Spleen (tissue), 11 donors: ENCODE measurements around the gene HS3ST4. TPM values are rescaled to one million over a fixed set of nuclear protein-coding genes. Genes with fewer than 3 reads are reported as not detected.

ENCODE experiments used
- DNase-seq: peaks from one replicate; pipeline ENCODE4 v3.0.0-alpha.2; 2020
- H3K27ac ChIP-seq, 8 donors: fragments of 200-600 bp; sonication (generic) in 7 of 8; 1 replicate in 4 of 8; 2 replicates in 4 of 8; pipeline versions ENCODE4 v1.5.0 to v1.8.0; 2016 to 2021; ENCODE audit warnings: inconsistent platforms in 4 of 8, mild to moderate bottlenecking in 4 of 8, moderate library complexity in 1 of 8
- H3K27me3 ChIP-seq, 7 donors: fragments of 200-600 bp; sonication (generic) in 6 of 7; replicated peaks in 1 of 7; 1 replicate in 4 of 7; 2 replicates in 3 of 7; pipeline versions ENCODE4 v1.5.0 to v1.8.0; 2016 to 2021; ENCODE audit warnings: inconsistent platforms in 3 of 7, mild to moderate bottlenecking in 1 of 7
- H3K36me3 ChIP-seq, 6 donors: fragments of 200-600 bp; sonication (generic) in 5 of 6; 1 replicate in 4 of 6; 2 replicates in 2 of 6; pipeline versions ENCODE4 v1.5.0 to v1.8.0; 2016 to 2021; ENCODE audit warnings: inconsistent platforms in 2 of 6
- H3K4me1 ChIP-seq, 6 donors: fragments of 200-600 bp; sonication (generic) in 5 of 6; 1 replicate in 3 of 6; 2 replicates in 3 of 6; pipeline versions ENCODE4 v1.5.0 to v1.8.0; 2016 to 2021; ENCODE audit warnings: inconsistent platforms in 3 of 6
- H3K4me3 ChIP-seq, 8 donors: fragments of 200-600 bp; sonication (generic) in 7 of 8; 1 replicate in 4 of 8; 2 replicates in 4 of 8; pipeline versions ENCODE4 v1.5.0 to v1.8.0; 2016 to 2021; ENCODE audit warnings: inconsistent platforms in 4 of 8, mild to moderate bottlenecking in 4 of 8, moderate library complexity in 2 of 8
- H3K9me3 ChIP-seq, 8 donors: fragments of 200-600 bp; sonication (generic) in 7 of 8; 1 replicate in 4 of 8; 2 replicates in 4 of 8; pipeline versions ENCODE4 v1.5.0 to v1.8.0; 2016 to 2021; ENCODE audit warnings: inconsistent platforms in 4 of 8
- CTCF ChIP-seq, 11 experiments: fragments of 200-600 bp in 7 of 11; fragments of 450-650 bp in 4 of 11; sonication (generic) in 4 of 11; IDR thresholded peaks in 8 of 11; conservative IDR thresholded peaks in 3 of 11; 1 replicate in 7 of 11; 2 replicates in 4 of 11; pipeline versions ENCODE4 v1.4.0 to v1.8.0; 2016 to 2021; ENCODE audit warnings: antibody characterized with exemption in 11 of 11, inconsistent platforms in 4 of 11, mild to moderate bottlenecking in 1 of 11
- POLR2A ChIP-seq, 3 donors: fragments of 450-650 bp; IDR thresholded peaks; one replicate each; pipeline ENCODE4 v1.5.1; 2017; ENCODE audit warnings: antibody characterized with exemption in 3 of 3, mild to moderate bottlenecking in 1 of 3
- POLR2AphosphoS5 ChIP-seq, 3 donors: sonication (generic); formaldehyde crosslinking; IDR thresholded peaks; one replicate each; pipeline ENCODE4 v1.5.1; 2017; ENCODE audit warnings: antibody characterized with exemption in 3 of 3
- WGBS, 5 donors: extraction: QIAGEN DNeasy Blood & Tissue Kit in 3 of 5; methylation state at CpG; one replicate each; pipeline versions ENCODE4 v1.1.5 to v1.1.7; 2013 to 2018; 5-methylcytosine and 5-hydroxymethylcytosine counted together
- intact Hi-C: fragments of 100-400 bp; cut with DNase I; formaldehyde crosslinking; loops from one replicate; pipeline ENCODE4 v1.15.0; 2023; ENCODE audit warnings: low total_unique reads
- polyA plus RNA-seq, 3 donors: library from polyadenylated mRNA; stranded (reverse); fragments of 200-250 nt; gene quantifications; one replicate each; pipeline ENCODE4 v1.2.1, GENCODE V29; 2013
- total RNA-seq, 7 donors: library from RNA; depleted of rRNA in 3 of 7; stranded (reverse); fragments of >200 nt in 3 of 7; fragmentation: NEBNext Ultra II Directional in 4 of 7; extraction: Animal tissue kit (Norgen Biotek cat#: 25700) in 4 of 7; gene quantifications; one replicate each; pipeline versions ENCODE4 v1.1.0 to v1.2.1, GENCODE V29; 2016 to 2021
- donor health status: healthy with polysubstance abuse.
- donor health status: DM: no; HTN: no; CAD: no; lungs with moderate emphysema.
- donor health status: DM: no; HTN: no; CAD: no.
- donor health status: Bipolar disorder and iron deficiency.
- donor health status: healthy.
- donor health status: DM: no; HTN: no; CAD: no.
- donor health status: DM: yes; HTN: yes; CAD: no.

HS3ST4 gene
- total and polyA plus RNA-seq, 10 donors, result 0.08 to 4.2 (median 1.9) TPM

- Histone ChIP-seq H3K27ac (no peak overlapping the region), H3K4me1 (no peaks in the 10 kb centered on the region), H3K4me3 (no peak overlapping the region), H3K27me3 (peaks cover 0 to 6% (median 0%) of the 10 kb centered on the region in 7 donors), H3K36me3 (no peaks in the 10 kb centered on the region), H3K9me3 (peaks cover 0 to under 1% (median 0%) of the 10 kb centered on the region in 8 donors)
- DNase-seq, result no peak
- intact Hi-C loops, result no loop called here
- TF ChIP-seq POLR2A (IDR thresholded peaks at IDR 0.05) (no peak), POLR2AphosphoS5 (IDR thresholded peaks at IDR 0.05) (no peak), CTCF (IDR thresholded peaks at IDR 0.05 in 8 of 11, conservative IDR thresholded peaks at IDR 0.05 in 3 of 11) (no peak)
- 46 to 59% (median 50%) methylated on average over 5 of the region's 5 CpGs for WGBS, 5 donors
Measured at GRCh38 chr16:25679511-25679910, 12.2 kb upstream of the HS3ST4 start.

GRCh38 chr16:25689137-25689836 lies 2.5 kb upstream of the HS3ST4 start:
- TF ChIP-seq CTCF (IDR thresholded peaks at IDR 0.05 in 8 of 11, conservative IDR thresholded peaks at IDR 0.05 in 3 of 11), result no peak
- TF ChIP-seq POLR2A (IDR thresholded peaks at IDR 0.05), result no peak
- TF ChIP-seq POLR2AphosphoS5 (IDR thresholded peaks at IDR 0.05), result no peak
- Histone ChIP-seq H3K36me3 (no peaks in the 10 kb centered on the region), H3K27ac (no peak overlapping the region), H3K9me3 (peaks cover 0 to 5% (median 0%) of the 10 kb centered on the region in 8 donors), H3K4me3 (no peak overlapping the region), H3K27me3 (peaks cover 4 to 58% (median 34%) of the 10 kb centered on the region in 7 donors), H3K4me1 (peaks cover 0 to 20% (median 9%) of the 10 kb centered on the region in 6 donors)
- no peak for DNase-seq
- 73 to 81% (median 77%) methylated on average over 10 of the region's 10 CpGs for WGBS, 5 donors
- intact Hi-C loops, result no loop called here

- Histone ChIP-seq H3K27me3 (peaks cover 4 to 72% (median 39%) of the 10 kb centered on the region in 7 donors), H3K36me3 (no peaks in the 10 kb centered on the region), H3K27ac (no peak overlapping the region), H3K4me3 (no peak overlapping the region), H3K4me1 (peaks cover 0 to 20% (median 9%) of the 10 kb centered on the region in 6 donors), H3K9me3 (no peaks in the 10 kb centered on the region)
- DNase-seq, result no peak
- 28 to 38% (median 31%) methylated on average over 6 of the region's 6 CpGs for WGBS, 5 donors
- TF ChIP-seq POLR2AphosphoS5 (IDR thresholded peaks at IDR 0.05) (no peak), POLR2A (IDR thresholded peaks at IDR 0.05) (no peak), CTCF (IDR thresholded peaks at IDR 0.05 in 8 of 11, conservative IDR thresholded peaks at IDR 0.05 in 3 of 11) (no peak)
- intact Hi-C loops, result no loop called here
Measured at GRCh38 chr16:25690552-25691143, 1.1 kb upstream of the HS3ST4 start.

- Histone ChIP-seq H3K27ac (no peak overlapping the region), H3K4me3 (peak overlapping the region in 2 of 8 donors; percentile 24 to 63), H3K36me3 (no peaks in the 10 kb centered on the region), H3K27me3 (peaks cover 4 to 89% (median 39%) of the 10 kb centered on the region in 7 donors), H3K9me3 (no peaks in the 10 kb centered on the region), H3K4me1 (peaks cover 0 to 20% (median 9%) of the 10 kb centered on the region in 6 donors)
- no peak for DNase-seq
- WGBS, 5 donors, result 0 to 3% (median 1%) methylated on average over 3 to 56 of the region's 56 CpGs
- TF ChIP-seq POLR2A (IDR thresholded peaks at IDR 0.05) (no peak), POLR2AphosphoS5 (IDR thresholded peaks at IDR 0.05) (no peak), CTCF (IDR thresholded peaks at IDR 0.05 in 8 of 11, conservative IDR thresholded peaks at IDR 0.05 in 3 of 11) (no peak)
- intact Hi-C loops, result no loop called here
Measured at GRCh38 chr16:25692351-25692741, 587 bp downstream of the HS3ST4 start.
